IgD-negative memory B cell (primary cell): ENCODE data around the gene RACGAP1. TPM values are rescaled to one million over a fixed set of nuclear protein-coding genes. Genes with fewer than 3 reads are reported as not detected.
A peak's percentile ranks its signal among the peaks of the same experiment; 100 is the strongest.

ENCODE experiments used
- H3K27ac Mint-ChIP-seq, 3 donors: one replicate each; pipeline ENCODE4 v1.8.0; 2020 to 2022; ENCODE audit warnings: mild to moderate bottlenecking in 3 of 3, mixed read lengths in 3 of 3, moderate library complexity in 1 of 3
- H3K27me3 Mint-ChIP-seq: one replicate; pipeline ENCODE4 v1.8.0; 2021; ENCODE audit warnings: mixed read lengths
- H3K36me3 Mint-ChIP-seq: one replicate; pipeline ENCODE4 v1.8.0; 2020; ENCODE audit warnings: mild to moderate bottlenecking, mixed read lengths
- H3K4me1 Mint-ChIP-seq, 3 donors: one replicate each; pipeline ENCODE4 v1.8.0; 2020 to 2022; ENCODE audit warnings: mixed read lengths in 3 of 3, mild to moderate bottlenecking in 1 of 3
- H3K4me3 Mint-ChIP-seq, 4 donors: one replicate each; pipeline ENCODE4 v1.8.0; 2020 to 2022; ENCODE audit warnings: mild to moderate bottlenecking in 4 of 4, mixed read lengths in 4 of 4, moderate library complexity in 3 of 4
- H3K9me3 Mint-ChIP-seq, 3 donors: one replicate each; pipeline ENCODE4 v1.8.0; 2020 to 2021; ENCODE audit warnings: mixed read lengths in 3 of 3, mild to moderate bottlenecking in 1 of 3
- polyA plus RNA-seq: library from polyadenylated mRNA; unstranded; fragments of 300-500 nt; fragmentation: Illumina TruSeq; gene quantifications from one replicate; pipeline ENCODE4 v1.2.3, GENCODE V29; 2021

RACGAP1 gene
- polyA plus RNA-seq, 1 donor from 2014 or later: 13.7 TPM

- peaks cover 20% of the 10 kb centered on the region for H3K27me3 Mint-ChIP-seq
- H3K4me1 Mint-ChIP-seq: peaks cover 8 to 12% (median 10%) of the 10 kb centered on the region in 3 donors
- H3K36me3 Mint-ChIP-seq: no peaks in the 10 kb centered on the region
- H3K27ac Mint-ChIP-seq: no peak overlapping the region
- no peak overlapping the region for H3K4me3 Mint-ChIP-seq
- H3K9me3 Mint-ChIP-seq: no peaks in the 10 kb centered on the region
Observed at GRCh38 chr12:49947593-49948226, 77.6 kb downstream of the RACGAP1 start.

- no peak overlapping the region for H3K27ac Mint-ChIP-seq
- H3K9me3 Mint-ChIP-seq: no peaks in the 10 kb centered on the region
- no peak overlapping the region for H3K4me3 Mint-ChIP-seq
- peaks cover 10 to 15% (median 14%) of the 10 kb centered on the region in 3 donors for H3K4me1 Mint-ChIP-seq
- peaks cover 23% of the 10 kb centered on the region for H3K27me3 Mint-ChIP-seq
- no peaks in the 10 kb centered on the region for H3K36me3 Mint-ChIP-seq
Observed at GRCh38 chr12:49946497-49946896, 78.8 kb downstream of the RACGAP1 start.

GRCh38 chr12:49946086-49946485, 79.2 kb downstream of the RACGAP1 start:
- Mint-ChIP-seq H3K27ac (no peak overlapping the region), H3K4me3 (no peak overlapping the region), H3K36me3 (no peaks in the 10 kb centered on the region), H3K4me1 (peaks cover 10 to 16% (median 14%) of the 10 kb centered on the region in 3 donors), H3K9me3 (no peaks in the 10 kb centered on the region), H3K27me3 (peaks cover 21% of the 10 kb centered on the region)

GRCh38 chr12:49945394-49946080, 79.8 kb downstream of the RACGAP1 start:
- peaks cover 18% of the 10 kb centered on the region for H3K27me3 Mint-ChIP-seq
- no peak overlapping the region for H3K27ac Mint-ChIP-seq
- peak overlapping the region in 3 of 4 donors; percentile 79 to 92 (median 91) for H3K4me3 Mint-ChIP-seq
- H3K9me3 Mint-ChIP-seq: no peaks in the 10 kb centered on the region
- H3K36me3 Mint-ChIP-seq: no peaks in the 10 kb centered on the region
- H3K4me1 Mint-ChIP-seq: peaks cover 10 to 16% (median 14%) of the 10 kb centered on the region in 3 donors

- Mint-ChIP-seq H3K27ac (no peak overlapping the region), H3K4me3 (peak overlapping the region in 2 of 4 donors; percentile 25 to 70), H3K9me3 (no peaks in the 10 kb centered on the region), H3K4me1 (peaks cover 6 to 16% (median 14%) of the 10 kb centered on the region in 3 donors), H3K36me3 (no peaks in the 10 kb centered on the region), H3K27me3 (peaks cover 18% of the 10 kb centered on the region)
Observed at GRCh38 chr12:49944718-49945117, 80.6 kb downstream of the RACGAP1 start.

GRCh38 chr12:49944046-49944445, 81.2 kb downstream of the RACGAP1 start:
- no peaks in the 10 kb centered on the region for H3K36me3 Mint-ChIP-seq
- no peaks in the 10 kb centered on the region for H3K9me3 Mint-ChIP-seq
- peaks cover 18% of the 10 kb centered on the region for H3K27me3 Mint-ChIP-seq
- H3K4me3 Mint-ChIP-seq: peak overlapping the region in 1 of 4 donors; percentile 35
- peaks cover 6 to 16% (median 14%) of the 10 kb centered on the region in 3 donors for H3K4me1 Mint-ChIP-seq
- no peak overlapping the region for H3K27ac Mint-ChIP-seq

GRCh38 chr12:49943625-49943960, 81.7 kb downstream of the RACGAP1 start:
- Mint-ChIP-seq H3K36me3 (no peaks in the 10 kb centered on the region), H3K4me1 (peaks cover 6 to 16% (median 14%) of the 10 kb centered on the region in 3 donors), H3K27me3 (peaks cover 17% of the 10 kb centered on the region), H3K27ac (no peak overlapping the region), H3K4me3 (no peak overlapping the region), H3K9me3 (no peaks in the 10 kb centered on the region)

- H3K36me3 Mint-ChIP-seq: no peaks in the 10 kb centered on the region
- H3K27ac Mint-ChIP-seq: no peak overlapping the region
- no peaks in the 10 kb centered on the region for H3K9me3 Mint-ChIP-seq
- H3K27me3 Mint-ChIP-seq: peaks cover 15% of the 10 kb centered on the region
- H3K4me3 Mint-ChIP-seq: peak overlapping the region in 1 of 4 donors; percentile 23
- peaks cover 6 to 16% (median 14%) of the 10 kb centered on the region in 3 donors for H3K4me1 Mint-ChIP-seq
Observed at GRCh38 chr12:49942921-49943624, 82.2 kb downstream of the RACGAP1 start.

GRCh38 chr12:49942512-49942893, 82.8 kb downstream of the RACGAP1 start:
- no peaks in the 10 kb centered on the region for H3K36me3 Mint-ChIP-seq
- H3K9me3 Mint-ChIP-seq: no peaks in the 10 kb centered on the region
- no peak overlapping the region for H3K4me3 Mint-ChIP-seq
- no peak overlapping the region for H3K27ac Mint-ChIP-seq
- peaks cover 3 to 16% (median 14%) of the 10 kb centered on the region in 3 donors for H3K4me1 Mint-ChIP-seq
- peaks cover 10% of the 10 kb centered on the region for H3K27me3 Mint-ChIP-seq

GRCh38 chr12:49941556-49942511, 83.5 kb downstream of the RACGAP1 start:
- H3K9me3 Mint-ChIP-seq: no peaks in the 10 kb centered on the region
- peaks cover 3 to 16% (median 14%) of the 10 kb centered on the region in 3 donors for H3K4me1 Mint-ChIP-seq
- H3K4me3 Mint-ChIP-seq: peak overlapping the region in 1 of 4 donors; percentile 70
- H3K27ac Mint-ChIP-seq: peak overlapping the region in 1 of 3 donors; percentile 5
- H3K27me3 Mint-ChIP-seq: peaks cover 8% of the 10 kb centered on the region
- no peaks in the 10 kb centered on the region for H3K36me3 Mint-ChIP-seq

GRCh38 chr12:49939707-49940106, 85.6 kb downstream of the RACGAP1 start:
- Mint-ChIP-seq H3K4me1 (peaks cover 3 to 4% (median 4%) of the 10 kb centered on the region in 3 donors), H3K36me3 (no peaks in the 10 kb centered on the region), H3K27ac (no peak overlapping the region), H3K9me3 (no peaks in the 10 kb centered on the region), H3K4me3 (no peak overlapping the region), H3K27me3 (peaks cover 3% of the 10 kb centered on the region)

- H3K27ac Mint-ChIP-seq: no peak overlapping the region
- H3K4me3 Mint-ChIP-seq: no peak overlapping the region
- H3K27me3 Mint-ChIP-seq: peaks cover 3% of the 10 kb centered on the region
- peaks cover 3 to 4% (median 4%) of the 10 kb centered on the region in 3 donors for H3K4me1 Mint-ChIP-seq
- no peaks in the 10 kb centered on the region for H3K9me3 Mint-ChIP-seq
- H3K36me3 Mint-ChIP-seq: no peaks in the 10 kb centered on the region
Observed at GRCh38 chr12:49939307-49939706, 86.0 kb downstream of the RACGAP1 start.
